Measurements from ENCODE around the gene ITPR3. TPM values are rescaled to one million over a fixed set of nuclear protein-coding genes. Genes with fewer than 3 reads are reported as not detected.

The ITPR3 gene
- total and polyA plus RNA-seq, 2 donors (not counting 3 experiments of a cell fraction or from before 2014, with no cell fraction given), result 28.8 to 52.2 TPM

DNA sequence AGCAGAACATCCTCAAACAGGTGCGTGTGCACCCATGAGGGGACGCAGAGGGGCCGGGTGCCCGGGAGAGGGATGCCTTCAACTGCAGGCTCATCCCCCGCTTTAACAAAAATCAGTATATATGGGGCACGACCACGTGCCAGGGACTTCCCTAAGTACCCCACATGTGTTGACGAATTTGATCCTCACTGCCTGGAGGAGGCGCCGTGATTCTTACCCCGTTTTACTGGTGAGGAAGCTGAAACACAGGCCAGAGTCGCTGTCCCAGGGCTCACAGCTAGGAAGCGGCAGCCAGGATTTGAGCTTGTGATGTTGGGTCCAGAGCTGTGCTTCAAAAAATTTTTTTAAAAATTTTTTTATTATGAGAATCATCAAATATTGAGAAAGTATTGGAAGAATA lies 44.8 kb downstream of the ITPR3 start:
- POLR2A ChIA-PET, result no interaction called here
- H3K36me3 ChIP-seq (ENCODE audit: control insufficient read depth in 2 of 2, extremely low read depth in 1 of 2, insufficient read depth in 2 of 2, low read length in 2 of 2), result peaks cover 0 to 22% of the 10 kb centered on the region in 2 experiments

DNA sequence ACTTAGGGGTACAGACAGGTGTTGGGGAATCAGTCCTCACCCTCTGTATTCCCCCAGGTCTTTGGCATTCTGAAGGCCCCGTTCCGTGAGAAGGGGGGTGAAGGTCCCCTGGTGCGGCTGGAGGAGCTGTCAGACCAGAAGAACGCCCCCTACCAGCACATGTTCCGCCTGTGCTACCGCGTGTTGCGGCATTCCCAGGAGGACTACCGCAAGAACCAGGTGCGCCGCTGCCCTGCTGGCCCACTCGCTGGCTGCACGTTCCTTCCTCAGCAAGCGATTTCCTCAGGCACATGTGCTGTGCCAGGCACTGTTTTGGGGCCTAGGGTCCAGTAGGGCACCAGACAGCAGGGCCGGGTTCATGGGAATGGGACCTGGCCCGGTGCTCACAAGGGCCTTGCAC lies 46.0 kb downstream of the ITPR3 start:
- H3K9me1 ChIP-seq (replicated peaks; ENCODE audit: control insufficient read depth, extremely low read depth, insufficient read depth, low read length), result no peaks in the 10 kb centered on the region
- DNase-seq (ENCODE audit: low read depth, low spot score) (no peak), FAIRE-seq (no peak)
- no peaks in the 10 kb centered on the region for H3K27me3 ChIP-seq (ENCODE audit: control insufficient read depth in 2 of 2, insufficient read depth in 2 of 2, low read length in 2 of 2)
- TF ChIP-seq, protein P1, sequence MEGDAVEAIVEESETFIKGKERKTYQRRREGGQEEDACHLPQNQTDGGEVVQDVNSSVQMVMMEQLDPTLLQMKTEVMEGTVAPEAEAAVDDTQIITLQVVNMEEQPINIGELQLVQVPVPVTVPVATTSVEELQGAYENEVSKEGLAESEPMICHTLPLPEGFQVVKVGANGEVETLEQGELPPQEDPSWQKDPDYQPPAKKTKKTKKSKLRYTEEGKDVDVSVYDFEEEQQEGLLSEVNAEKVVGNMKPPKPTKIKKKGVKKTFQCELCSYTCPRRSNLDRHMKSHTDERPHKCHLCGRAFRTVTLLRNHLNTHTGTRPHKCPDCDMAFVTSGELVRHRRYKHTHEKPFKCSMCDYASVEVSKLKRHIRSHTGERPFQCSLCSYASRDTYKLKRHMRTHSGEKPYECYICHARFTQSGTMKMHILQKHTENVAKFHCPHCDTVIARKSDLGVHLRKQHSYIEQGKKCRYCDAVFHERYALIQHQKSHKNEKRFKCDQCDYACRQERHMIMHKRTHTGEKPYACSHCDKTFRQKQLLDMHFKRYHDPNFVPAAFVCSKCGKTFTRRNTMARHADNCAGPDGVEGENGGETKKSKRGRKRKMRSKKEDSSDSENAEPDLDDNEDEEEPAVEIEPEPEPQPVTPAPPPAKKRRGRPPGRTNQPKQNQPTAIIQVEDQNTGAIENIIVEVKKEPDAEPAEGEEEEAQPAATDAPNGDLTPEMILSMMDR (IDR thresholded peaks at IDR 0.05; ENCODE audit: extremely low read depth in 1 of 2, insufficient read depth in 1 of 2, low read depth in 1 of 2, low read length in 2 of 2), result no peak
- TF ChIP-seq, protein P2, sequence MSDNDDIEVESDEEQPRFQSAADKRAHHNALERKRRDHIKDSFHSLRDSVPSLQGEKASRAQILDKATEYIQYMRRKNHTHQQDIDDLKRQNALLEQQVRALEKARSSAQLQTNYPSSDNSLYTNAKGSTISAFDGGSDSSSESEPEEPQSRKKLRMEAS (IDR thresholded peaks at IDR 0.05; ENCODE audit: insufficient read depth, insufficient read length), result no peak
- TF ChIP-seq EZH2 (IDR thresholded peaks at IDR 0.05; ENCODE audit: borderline replicate concordance, low read depth, low read length, severe bottlenecking) (no peak), MYC (IDR thresholded peaks at IDR 0.05; ENCODE audit: low read depth, low read length) (no peak), FOS (IDR thresholded peaks at IDR 0.05; ENCODE audit: borderline replicate concordance, insufficient read depth, low read length) (no peak), POLR2AphosphoS5 (IDR thresholded peaks at IDR 0.05; ENCODE audit: insufficient read depth, low read depth, low read length) (no peak), GATA2 (IDR thresholded peaks at IDR 0.05; ENCODE audit: insufficient read depth, insufficient read length, low read depth, low read length) (no peak), POLR2A (IDR thresholded peaks at IDR 0.05; ENCODE audit: low read depth, low read length) (no peak), JUN (IDR thresholded peaks at IDR 0.05; ENCODE audit: borderline replicate concordance, insufficient read depth, insufficient read length, low read depth) (no peak)
- H3K4me1 ChIP-seq (ENCODE audit: control insufficient read depth, extremely low read depth, insufficient read depth, low read length), result no peaks in the 10 kb centered on the region
- H3K9me3 ChIP-seq (replicated peaks; ENCODE audit: control insufficient read depth, insufficient read depth, low read length), result no peaks in the 10 kb centered on the region
- ChIA-PET POLR2A (no interaction called here), CTCF (interaction anchor here (1.3 to 1.7 kb wide), 2 partner anchors 30 to 34 kb away, joined by 5 to 11 read pairs; no protein-coding TSS in a partner anchor)
- BruUV-seq (replicated peaks), result no TSS peak
- no peak overlapping the region for H3K27ac ChIP-seq (ENCODE audit: insufficient read depth, low read depth, low read length)
- H3K4me3 ChIP-seq (replicated peaks in 1 of 3; ENCODE audit: insufficient read depth in 1 of 3, low read depth in 1 of 3, low read length in 3 of 3), result no peak overlapping the region
- H3K79me2 ChIP-seq (ENCODE audit: control insufficient read depth, insufficient read depth, low read length), result no peaks in the 10 kb centered on the region
- H3K4me2 ChIP-seq (ENCODE audit: insufficient read depth, low read length), result no peak overlapping the region
- intact Hi-C loops (cut with micrococcal nuclease), result no loop called here
- H3K36me3 ChIP-seq (ENCODE audit: control insufficient read depth in 2 of 2, extremely low read depth in 1 of 2, insufficient read depth in 2 of 2, low read length in 2 of 2), result peaks cover 0 to 22% of the 10 kb centered on the region in 2 experiments
- no peaks in the 10 kb centered on the region for H4K20me1 ChIP-seq (replicated peaks; ENCODE audit: control insufficient read depth, extremely low read depth, insufficient read depth, low read length)
- no peak overlapping the region for H3K9ac ChIP-seq (replicated peaks; ENCODE audit: extremely low read depth, insufficient read depth, low read length)
- H2AFZ ChIP-seq (ENCODE audit: low read depth, low read length), result no peak overlapping the region
- dilution Hi-C loops (cut with MboI; ENCODE audit: extremely low pct_ligation_motif_present, low sequenced_read_pairs), result no loop called here

More for the DNA sequence above, 44.8 kb downstream of the ITPR3 start:
- H3K4me1 ChIP-seq (ENCODE audit: control insufficient read depth, extremely low read depth, insufficient read depth, low read length), result no peaks in the 10 kb centered on the region
- dilution Hi-C loops (cut with MboI; ENCODE audit: extremely low pct_ligation_motif_present, low sequenced_read_pairs) (no loop called here), intact Hi-C loops (cut with micrococcal nuclease) (no loop called here)
- no peak for FAIRE-seq
- H3K4me3 ChIP-seq (replicated peaks in 1 of 3; ENCODE audit: insufficient read depth in 1 of 3, low read depth in 1 of 3, low read length in 3 of 3), result no peak overlapping the region
- no peak overlapping the region for H3K9ac ChIP-seq (replicated peaks; ENCODE audit: extremely low read depth, insufficient read depth, low read length)
- H3K4me2 ChIP-seq (ENCODE audit: insufficient read depth, low read length), result no peak overlapping the region
- CTCF ChIA-PET, result interaction anchor here (1.3 to 1.7 kb wide), 2 partner anchors 31 to 35 kb away, joined by 5 to 11 read pairs; no protein-coding TSS in a partner anchor
- no peaks in the 10 kb centered on the region for H3K27me3 ChIP-seq (ENCODE audit: control insufficient read depth in 2 of 2, insufficient read depth in 2 of 2, low read length in 2 of 2)
- no TSS peak for BruUV-seq (replicated peaks)
- no peaks in the 10 kb centered on the region for H4K20me1 ChIP-seq (replicated peaks; ENCODE audit: control insufficient read depth, extremely low read depth, insufficient read depth, low read length)
- no peak for DNase-seq (ENCODE audit: low read depth, low spot score)
- TF ChIP-seq EZH2 (IDR thresholded peaks at IDR 0.05; ENCODE audit: borderline replicate concordance, low read depth, low read length, severe bottlenecking) (no peak), POLR2A (IDR thresholded peaks at IDR 0.05; ENCODE audit: low read depth, low read length) (no peak)
- TF ChIP-seq, protein P2 (IDR thresholded peaks at IDR 0.05; ENCODE audit: insufficient read depth, insufficient read length), result no peak
- H3K9me1 ChIP-seq (replicated peaks; ENCODE audit: control insufficient read depth, extremely low read depth, insufficient read depth, low read length), result no peaks in the 10 kb centered on the region
- H3K9me3 ChIP-seq (replicated peaks; ENCODE audit: control insufficient read depth, insufficient read depth, low read length), result no peaks in the 10 kb centered on the region
- H2AFZ ChIP-seq (ENCODE audit: low read depth, low read length), result no peak overlapping the region
- no peak overlapping the region for H3K27ac ChIP-seq (ENCODE audit: insufficient read depth, low read depth, low read length)
- H3K79me2 ChIP-seq (ENCODE audit: control insufficient read depth, insufficient read depth, low read length), result no peaks in the 10 kb centered on the region

Data from endothelial cell of umbilical vein (primary cell).